ENCODE measurements around the gene CYP11A1. TPM values are rescaled to one million over a fixed set of nuclear protein-coding genes. Genes with fewer than 3 reads are reported as not detected.

The CYP11A1 gene
- total and polyA plus RNA-seq, 2 donors (not counting 1 experiment from before 2014, with no cell fraction given) = not detected

DNA sequence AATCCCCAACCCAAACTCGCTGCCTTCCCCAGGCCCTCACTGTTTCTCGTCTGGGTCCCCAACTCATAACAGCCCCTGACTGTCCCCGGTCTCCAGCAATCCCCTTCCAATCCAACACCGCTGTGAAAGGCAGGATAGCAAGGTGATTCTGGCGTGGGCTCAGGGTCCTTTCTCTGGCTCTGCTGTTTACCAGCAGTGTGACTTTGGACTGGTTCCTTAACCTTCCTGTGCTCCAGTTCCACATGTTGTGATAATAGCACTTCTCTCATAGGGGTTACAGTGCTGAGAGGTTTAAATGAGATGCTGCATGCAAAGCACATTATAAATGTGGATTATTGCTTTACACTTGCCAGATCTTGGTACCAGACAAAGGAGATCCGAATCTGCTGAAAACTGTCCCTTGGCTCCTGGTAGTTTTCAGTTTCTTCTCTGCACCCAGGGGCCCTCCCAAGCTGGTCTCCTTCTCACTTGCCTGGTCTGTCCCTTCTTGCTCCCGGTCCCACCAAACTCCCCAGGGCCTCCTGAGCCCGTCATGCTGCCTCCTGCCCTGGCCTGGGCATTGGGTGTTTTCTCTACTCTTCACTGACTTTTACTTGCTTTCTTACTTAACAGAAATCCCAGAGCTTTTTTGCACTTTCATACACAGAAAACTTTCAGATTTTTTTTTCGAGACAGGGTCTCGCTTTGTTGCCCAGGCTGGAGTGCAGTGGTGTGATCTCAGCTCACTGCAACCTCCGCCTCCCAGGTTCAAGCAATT, 26.8 kb upstream of the CYP11A1 start:
- DNase-seq (no peak), ATAC-seq (ENCODE audit: low read depth) (no peak)
- Histone ChIP-seq H3K4me3 (ENCODE audit: control extremely low read depth in 1 of 5, extremely low read depth in 1 of 5, insufficient read depth in 1 of 5, low read depth in 2 of 5, low read length in 4 of 5) (no peak overlapping the region), H3K27ac (ENCODE audit: low read length in 2 of 2) (peak overlapping the region in 1 of 2 donors; percentile 45), H3K79me2 (ENCODE audit: control insufficient read depth, insufficient read depth, low read length) (no peaks in the 10 kb centered on the region), H3K27me3 (replicated peaks in 1 of 4; ENCODE audit: control extremely low read depth in 1 of 4, control insufficient read depth in 3 of 4, insufficient read depth in 4 of 4, low read length in 3 of 4) (no peaks in the 10 kb centered on the region), H3K36me3 (replicated peaks in 1 of 2; ENCODE audit: control extremely low read depth in 1 of 2, control insufficient read depth in 1 of 2, extremely low read depth in 1 of 2, insufficient read depth in 2 of 2, low read length in 1 of 2) (no peaks in the 10 kb centered on the region), H3K9ac (ENCODE audit: low read length) (no peak overlapping the region), H4K20me1 (ENCODE audit: control insufficient read depth, insufficient read depth, low read length, poor library complexity, severe bottlenecking) (no peaks in the 10 kb centered on the region), H3K4me1 (ENCODE audit: control insufficient read depth in 2 of 2, insufficient read depth in 2 of 2, low read length in 2 of 2) (peaks cover 84 to 97% of the 10 kb centered on the region in 2 donors), H3K9me3 (ENCODE audit: control extremely low read depth in 1 of 3, control insufficient read depth in 2 of 3, insufficient read depth in 1 of 3, low read length in 2 of 3) (no peaks in the 10 kb centered on the region), H3K4me2 (replicated peaks; ENCODE audit: low read depth, low read length, poor library complexity, severe bottlenecking) (no peak overlapping the region), H2AFZ (ENCODE audit: insufficient read depth, low read depth, low read length, poor library complexity, severe bottlenecking) (no peak overlapping the region)
- Mint-ChIP-seq H3K9me3 (ENCODE audit: insufficient read depth) (no peaks in the 10 kb centered on the region), H3K27ac (peak overlapping the region; percentile 97), H3K4me1 (peaks cover 94% of the 10 kb centered on the region), H3K4me3 (peak overlapping the region; percentile 42), H3K27me3 (no peaks in the 10 kb centered on the region)
- intact Hi-C loops (cut with micrococcal nuclease) = no loop called here
- POLR2A ChIA-PET = interaction anchor here (0.9 to 4.6 kb wide), 4 partner anchors 9 to 38 kb away, joined by 3 to 40 read pairs (median 7); no protein-coding TSS in a partner anchor
- TF ChIP-seq EZH2 (IDR thresholded peaks at IDR 0.05; ENCODE audit: borderline replicate concordance, insufficient read depth, low read depth, low read length, poor library complexity, severe bottlenecking) = no peak
- TF ChIP-seq, protein P1, sequence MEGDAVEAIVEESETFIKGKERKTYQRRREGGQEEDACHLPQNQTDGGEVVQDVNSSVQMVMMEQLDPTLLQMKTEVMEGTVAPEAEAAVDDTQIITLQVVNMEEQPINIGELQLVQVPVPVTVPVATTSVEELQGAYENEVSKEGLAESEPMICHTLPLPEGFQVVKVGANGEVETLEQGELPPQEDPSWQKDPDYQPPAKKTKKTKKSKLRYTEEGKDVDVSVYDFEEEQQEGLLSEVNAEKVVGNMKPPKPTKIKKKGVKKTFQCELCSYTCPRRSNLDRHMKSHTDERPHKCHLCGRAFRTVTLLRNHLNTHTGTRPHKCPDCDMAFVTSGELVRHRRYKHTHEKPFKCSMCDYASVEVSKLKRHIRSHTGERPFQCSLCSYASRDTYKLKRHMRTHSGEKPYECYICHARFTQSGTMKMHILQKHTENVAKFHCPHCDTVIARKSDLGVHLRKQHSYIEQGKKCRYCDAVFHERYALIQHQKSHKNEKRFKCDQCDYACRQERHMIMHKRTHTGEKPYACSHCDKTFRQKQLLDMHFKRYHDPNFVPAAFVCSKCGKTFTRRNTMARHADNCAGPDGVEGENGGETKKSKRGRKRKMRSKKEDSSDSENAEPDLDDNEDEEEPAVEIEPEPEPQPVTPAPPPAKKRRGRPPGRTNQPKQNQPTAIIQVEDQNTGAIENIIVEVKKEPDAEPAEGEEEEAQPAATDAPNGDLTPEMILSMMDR (IDR thresholded peaks at IDR 0.05) = no peak
- CTCF ChIA-PET = interaction anchor here (0.8 to 6.4 kb wide), 7 partner anchors 9 to 444 kb away, joined by 3 to 49 read pairs (median 7); no protein-coding TSS in a partner anchor
- 73% methylated on average over 8 of the region's 11 CpGs for WGBS (ENCODE audit: insufficient coverage)

DNA sequence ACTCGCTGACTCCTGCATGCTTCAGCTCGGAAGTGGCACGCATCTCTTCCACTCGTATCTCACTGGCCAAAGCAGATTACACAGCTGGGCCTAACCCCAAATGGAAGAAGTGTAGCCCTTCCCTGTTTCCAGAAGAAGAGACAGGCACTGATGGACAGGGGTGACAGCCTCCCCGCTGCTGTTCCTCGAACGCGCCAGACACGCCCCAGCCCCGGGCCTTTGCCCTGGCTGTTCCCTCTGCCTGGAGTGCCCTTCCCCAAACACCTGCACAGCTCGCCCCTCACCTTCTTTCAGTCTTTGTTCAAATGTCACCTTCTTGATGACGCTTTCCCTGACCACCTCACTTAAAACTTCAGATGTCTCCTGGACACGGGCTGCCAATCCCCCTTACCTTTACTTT, 26.0 kb upstream of the CYP11A1 start:
- peaks cover 76 to 94% of the 10 kb centered on the region in 2 donors for H3K4me1 ChIP-seq (ENCODE audit: control insufficient read depth in 2 of 2, insufficient read depth in 2 of 2, low read length in 2 of 2)
- no peak overlapping the region for H3K9ac ChIP-seq (ENCODE audit: low read length)
- Mint-ChIP-seq H3K9me3 (ENCODE audit: insufficient read depth) (no peaks in the 10 kb centered on the region), H3K4me1 (peaks cover 89% of the 10 kb centered on the region), H3K4me3 (peak overlapping the region; percentile 36), H3K27ac (peak overlapping the region; percentile 2), H3K27me3 (no peaks in the 10 kb centered on the region)
- no peaks in the 10 kb centered on the region for H3K36me3 ChIP-seq (replicated peaks in 1 of 2; ENCODE audit: control extremely low read depth in 1 of 2, control insufficient read depth in 1 of 2, extremely low read depth in 1 of 2, insufficient read depth in 2 of 2, low read length in 1 of 2)
- intact Hi-C loops (cut with micrococcal nuclease) = no loop called here
- ChIA-PET POLR2A (interaction anchor here (1.3 to 4.6 kb wide), 2 partner anchors 8 to 10 kb away, joined by 6 to 40 read pairs; no protein-coding TSS in a partner anchor), CTCF (interaction anchor here (1.2 to 6.4 kb wide), 6 partner anchors 8 to 46 kb away, joined by 3 to 49 read pairs (median 11); no protein-coding TSS in a partner anchor)
- H3K4me2 ChIP-seq (replicated peaks; ENCODE audit: low read depth, low read length, poor library complexity, severe bottlenecking) = no peak overlapping the region
- DNase-seq (no peak), ATAC-seq (ENCODE audit: low read depth) (no peak)
- H3K27me3 ChIP-seq (replicated peaks in 1 of 4; ENCODE audit: control extremely low read depth in 1 of 4, control insufficient read depth in 3 of 4, insufficient read depth in 4 of 4, low read length in 3 of 4) = no peaks in the 10 kb centered on the region
- no peaks in the 10 kb centered on the region for H3K9me3 ChIP-seq (ENCODE audit: control extremely low read depth in 1 of 3, control insufficient read depth in 2 of 3, insufficient read depth in 1 of 3, low read length in 2 of 3)
- TF ChIP-seq EZH2 (IDR thresholded peaks at IDR 0.05; ENCODE audit: borderline replicate concordance, insufficient read depth, low read depth, low read length, poor library complexity, severe bottlenecking) = no peak
- TF ChIP-seq, protein P1 (IDR thresholded peaks at IDR 0.05) = no peak
- no peaks in the 10 kb centered on the region for H4K20me1 ChIP-seq (ENCODE audit: control insufficient read depth, insufficient read depth, low read length, poor library complexity, severe bottlenecking)
- no peak overlapping the region for H3K4me3 ChIP-seq (ENCODE audit: control extremely low read depth in 1 of 5, extremely low read depth in 1 of 5, insufficient read depth in 1 of 5, low read depth in 2 of 5, low read length in 4 of 5)
- H3K79me2 ChIP-seq (ENCODE audit: control insufficient read depth, insufficient read depth, low read length) = no peaks in the 10 kb centered on the region
- H2AFZ ChIP-seq (ENCODE audit: insufficient read depth, low read depth, low read length, poor library complexity, severe bottlenecking) = no peak overlapping the region
- WGBS (ENCODE audit: insufficient coverage) = 95% methylated on average over 13 of the region's 13 CpGs
- no peak overlapping the region for H3K27ac ChIP-seq (ENCODE audit: low read length in 2 of 2)

Data from B cell (primary cell).